A673 (cell line): ENCODE measurements around the gene HOXB3. TPM values are rescaled to one million over a fixed set of nuclear protein-coding genes. Genes with fewer than 3 reads are reported as not detected.
A peak's percentile ranks its signal among the peaks of the same experiment; 100 is the strongest.

Experiments
- BruUV-seq: library from RNA; stranded (reverse); fragments of 400-500 nt; replicated peaks from 2 replicates; lab custom pipeline; 2021; lab: Mats Ljungman, UMichigan
- CTCF ChIA-PET: fragments of 300-600 bp; sonication (Branson Sonifier 250); formaldehyde crosslinking; loops from one replicate; lab custom pipeline; 2022; ENCODE audit warnings: antibody characterized with exemption; lab: Charles Lee
- POLR2A ChIA-PET: fragments of 300-600 bp; sonication (Branson Sonifier 250); formaldehyde crosslinking; loops from one replicate; lab custom pipeline; 2022; ENCODE audit warnings: antibody characterized with exemption; ENCODE audit not compliant: low non-redundant PET; lab: Charles Lee
- DNase-seq: peaks from one replicate; pipeline ENCODE4 v3.0.0-alpha.2; 2015; ENCODE audit warnings: low spot score
- H3K27ac ChIP-seq: fragments of 200-600 bp; sonication (generic); 2 replicates; pipeline ENCODE4 v1.5.1; 2016; ENCODE audit warnings: mixed run types, low read depth, mild to moderate bottlenecking, mixed read lengths, antibody characterized with exemption, low read length; ENCODE audit not compliant: poor library complexity, severe bottlenecking
- H3K27me3 ChIP-seq: fragments of 200-600 bp; sonication (generic); replicated peaks from 2 replicates; pipeline ENCODE4 v1.6.1; 2017; ENCODE audit warnings: mixed run types, low read depth, mild to moderate bottlenecking, mixed read lengths, antibody characterized with exemption, low read length; ENCODE audit not compliant: insufficient read depth, poor library complexity
- H3K36me3 ChIP-seq: fragments of 200-600 bp; sonication (generic); 2 replicates; pipeline ENCODE4 v1.6.1; 2016; ENCODE audit warnings: mixed run types, mild to moderate bottlenecking, mixed read lengths, antibody characterized with exemption, low read length; ENCODE audit not compliant: insufficient read depth, poor library complexity, severe bottlenecking
- H3K4me1 ChIP-seq: fragments of 200-600 bp; sonication (generic); 2 replicates; pipeline ENCODE4 v1.6.1; 2017; ENCODE audit warnings: mixed run types, mild to moderate bottlenecking, mixed read lengths, antibody characterized with exemption, low read length; ENCODE audit not compliant: insufficient read depth, poor library complexity, severe bottlenecking
- H3K4me3 ChIP-seq: fragments of 200-600 bp; sonication (generic); 2 replicates; pipeline ENCODE4 v1.5.1; 2016; ENCODE audit warnings: low read depth, mixed run types, mild to moderate bottlenecking, mixed read lengths, low read length; ENCODE audit not compliant: poor library complexity, severe bottlenecking
- H3K9me3 ChIP-seq: fragments of 200-600 bp; sonication (generic); 2 replicates; pipeline ENCODE4 v1.6.1; 2016; ENCODE audit warnings: mixed run types, low read depth, mild to moderate bottlenecking, mixed read lengths, antibody characterized with exemption, low read length; ENCODE audit not compliant: poor library complexity, severe bottlenecking
- EZH2 ChIP-seq: fragments of 200-600 bp; sonication (generic); IDR thresholded peaks from 2 replicates; pipeline ENCODE4 v1.6.1; 2017; ENCODE audit warnings: borderline replicate concordance, low read depth, mild to moderate bottlenecking, mixed read lengths, antibody characterized with exemption, low read length; ENCODE audit not compliant: poor library complexity, severe bottlenecking
- intact Hi-C: fragments of 100-400 bp; cut with micrococcal nuclease; formaldehyde crosslinking; loops from one replicate; pipeline ENCODE4 v1.10.0; 2022; ENCODE audit not compliant: unreplicated experiment
- total RNA-seq: library from RNA; stranded (reverse); gene quantifications from 2 replicates; pipeline ENCODE4 v1.2.3, GENCODE V29; 2021
- TF ChIP-seq, protein P1 (sequence below): fragments of 300-800, 200-600 bp; sonication (generic); conservative IDR thresholded peaks from 2 replicates; pipeline ENCODE4 v1.5.1; 2017; ENCODE audit warnings: low read depth, mild to moderate bottlenecking, antibody characterized with exemption, low read length, moderate library complexity, mixed read lengths

The HOXB3 gene
- total RNA-seq, 1 experiment from 2014 or later: 40.7 TPM

DNA sequence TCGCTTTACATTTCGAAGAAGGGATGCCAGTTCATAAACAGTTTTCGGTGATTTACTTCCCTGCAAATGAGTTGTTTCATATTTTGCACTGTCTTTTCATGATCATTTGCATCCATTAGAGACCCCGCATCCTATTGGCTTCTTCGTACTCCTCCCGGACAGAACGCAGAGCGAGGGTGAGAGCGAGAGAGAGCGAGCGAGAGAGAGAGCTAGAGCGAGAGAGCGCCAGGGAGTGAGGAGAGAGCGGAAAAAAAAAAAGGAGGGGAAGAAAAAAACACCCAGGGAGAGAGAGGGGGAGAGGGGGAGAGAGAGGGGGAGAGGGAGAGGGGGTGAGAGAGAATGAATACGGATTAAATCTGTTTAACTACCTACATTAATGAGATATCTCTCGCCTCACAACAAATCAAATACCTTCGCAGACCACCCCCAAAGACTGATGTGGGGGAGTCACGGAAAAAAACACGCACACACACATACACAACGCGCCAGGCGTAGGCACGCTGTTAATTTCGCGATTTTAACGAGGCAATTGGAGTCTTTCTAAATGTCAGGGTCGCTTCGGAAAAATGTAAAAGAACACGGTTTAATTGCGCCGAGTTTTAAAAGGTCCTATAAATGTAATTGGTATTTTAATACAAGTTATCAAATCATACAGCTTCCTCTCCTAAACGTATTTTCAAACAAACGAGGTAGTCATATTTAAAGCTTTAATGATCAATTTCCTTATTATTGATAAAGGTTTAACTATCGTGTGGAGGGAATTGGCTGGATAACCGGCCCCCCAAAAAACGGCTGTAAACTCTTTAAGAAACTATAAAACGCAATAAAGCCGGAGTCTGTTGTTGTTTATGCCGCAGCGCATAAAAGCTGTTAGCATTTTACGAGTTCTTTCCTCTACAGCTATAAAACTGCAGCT, 25.3 kb upstream of the HOXB3 start, which contains the start of gene HOXB8:
Gene HOXB8, minus strand, starts transcription at position 246 of the 916 bp plus-strand sequence. CDS start 588 bp downstream, outside the sequence.
- POLR2A ChIA-PET: interaction anchor here (0.5 to 0.6 kb wide), 5 partner anchors 16 to 561 kb away, joined by 3 to 16 read pairs (median 6); no protein-coding TSS in a partner anchor
- no peaks in the 10 kb centered on the region for H3K9me3 ChIP-seq
- CTCF ChIA-PET: interaction anchor here (0.6 to 1.5 kb wide), 8 partner anchors 10 to 518 kb away, joined by 3 to 10 read pairs (median 4); partner anchors contain the start of gene HOXB9
- peak within 1 kb of the TSS; percentile 87 for H3K4me3 ChIP-seq
- peak; percentile 86 for DNase-seq
- no TSS peak for BruUV-seq
- peaks cover 22% of the 10 kb centered on the region for H3K4me1 ChIP-seq
- peak within 1 kb of the TSS; percentile 96 for H3K27ac ChIP-seq
- no peaks in the 10 kb centered on the region for H3K27me3 ChIP-seq
- intact Hi-C loops: loop anchor here (5.0 kb wide), 3 partner anchors 278 to 463 kb away; no protein-coding TSS in a partner anchor
- TF ChIP-seq EZH2: no peak
- TF ChIP-seq, protein P1, sequence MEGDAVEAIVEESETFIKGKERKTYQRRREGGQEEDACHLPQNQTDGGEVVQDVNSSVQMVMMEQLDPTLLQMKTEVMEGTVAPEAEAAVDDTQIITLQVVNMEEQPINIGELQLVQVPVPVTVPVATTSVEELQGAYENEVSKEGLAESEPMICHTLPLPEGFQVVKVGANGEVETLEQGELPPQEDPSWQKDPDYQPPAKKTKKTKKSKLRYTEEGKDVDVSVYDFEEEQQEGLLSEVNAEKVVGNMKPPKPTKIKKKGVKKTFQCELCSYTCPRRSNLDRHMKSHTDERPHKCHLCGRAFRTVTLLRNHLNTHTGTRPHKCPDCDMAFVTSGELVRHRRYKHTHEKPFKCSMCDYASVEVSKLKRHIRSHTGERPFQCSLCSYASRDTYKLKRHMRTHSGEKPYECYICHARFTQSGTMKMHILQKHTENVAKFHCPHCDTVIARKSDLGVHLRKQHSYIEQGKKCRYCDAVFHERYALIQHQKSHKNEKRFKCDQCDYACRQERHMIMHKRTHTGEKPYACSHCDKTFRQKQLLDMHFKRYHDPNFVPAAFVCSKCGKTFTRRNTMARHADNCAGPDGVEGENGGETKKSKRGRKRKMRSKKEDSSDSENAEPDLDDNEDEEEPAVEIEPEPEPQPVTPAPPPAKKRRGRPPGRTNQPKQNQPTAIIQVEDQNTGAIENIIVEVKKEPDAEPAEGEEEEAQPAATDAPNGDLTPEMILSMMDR: no peak
- no peaks in the 10 kb centered on the region for H3K36me3 ChIP-seq

DNA sequence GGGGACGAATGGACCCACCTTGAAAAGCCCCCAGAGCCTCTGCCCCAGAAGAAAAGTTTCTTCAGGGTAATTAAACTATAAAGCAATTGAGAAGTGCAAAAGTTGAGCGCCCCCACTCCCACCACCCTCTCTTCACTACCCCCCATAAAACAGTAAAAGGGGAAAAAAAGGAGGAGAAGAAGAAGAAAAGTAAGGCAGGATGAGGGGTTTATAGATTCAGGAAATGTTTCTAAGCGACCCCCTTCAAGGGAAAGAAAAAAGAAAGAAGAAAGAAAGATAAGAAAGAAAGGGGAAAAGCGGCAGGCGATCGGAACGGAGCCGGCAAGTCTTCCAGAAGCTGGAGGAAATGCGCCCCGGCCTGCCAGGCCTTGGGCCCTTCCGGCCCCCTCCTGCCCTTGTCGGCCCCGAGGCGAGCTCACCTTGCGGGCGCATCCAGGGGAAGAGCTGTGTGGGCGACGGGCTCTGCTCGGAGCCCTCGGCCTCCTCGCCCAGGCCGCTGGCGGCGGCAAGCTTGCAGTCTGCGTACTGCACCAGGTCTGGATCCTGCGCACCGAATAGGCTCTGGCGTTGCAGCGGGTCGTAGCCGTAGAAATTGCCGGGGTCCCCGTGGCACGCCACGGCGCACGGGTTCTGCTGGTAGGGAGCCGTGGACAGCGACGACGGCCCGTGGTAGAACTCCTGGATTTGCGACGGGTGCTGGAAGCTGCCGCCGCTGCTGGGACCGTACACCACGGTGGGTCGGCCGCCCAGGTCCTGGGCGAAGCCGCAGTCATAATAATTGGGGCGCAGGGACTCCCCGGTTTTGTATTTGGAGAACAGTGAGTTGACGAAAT, 24.0 kb upstream of the HOXB3 start:
- BruUV-seq: no TSS peak
- peak overlapping the region; percentile 87 for H3K4me3 ChIP-seq
- TF ChIP-seq EZH2: no peak
- TF ChIP-seq, protein P1: no peak
- no peaks in the 10 kb centered on the region for H3K36me3 ChIP-seq
- CTCF ChIA-PET: interaction anchor here (0.6 to 1.5 kb wide), 7 partner anchors 12 to 589 kb away, joined by 3 to 9 read pairs (median 4); partner anchors contain the start of genes HOXB5 and HOXB9
- POLR2A ChIA-PET: interaction anchor here (0.6 kb wide), 1 partner anchor 360 kb away, joined by 4 read pairs; no protein-coding TSS in a partner anchor
- intact Hi-C loops: no loop called here
- peak overlapping the region; percentile 96 for H3K27ac ChIP-seq
- no peaks in the 10 kb centered on the region for H3K27me3 ChIP-seq
- peaks cover 27% of the 10 kb centered on the region for H3K4me1 ChIP-seq
- DNase-seq: peak; percentile 72
- no peaks in the 10 kb centered on the region for H3K9me3 ChIP-seq
